HG02884 (cell line): Measurements from ENCODE around the gene POLDIP3.
"Not testable (repeated sequence)": the region's sequence is repeated elsewhere in the genome, so short reads cannot be mapped to it uniquely, and the experiment has no call there.

Experiments used
- ATAC-seq: cut with Tn5 transposase; IDR thresholded peaks from one replicate; pipeline ENCODE4 v1.9.1; 2021; ENCODE audit warnings: mild to moderate bottlenecking, moderate library complexity; ENCODE audit not compliant: unreplicated experiment

Gene POLDIP3

DNA sequence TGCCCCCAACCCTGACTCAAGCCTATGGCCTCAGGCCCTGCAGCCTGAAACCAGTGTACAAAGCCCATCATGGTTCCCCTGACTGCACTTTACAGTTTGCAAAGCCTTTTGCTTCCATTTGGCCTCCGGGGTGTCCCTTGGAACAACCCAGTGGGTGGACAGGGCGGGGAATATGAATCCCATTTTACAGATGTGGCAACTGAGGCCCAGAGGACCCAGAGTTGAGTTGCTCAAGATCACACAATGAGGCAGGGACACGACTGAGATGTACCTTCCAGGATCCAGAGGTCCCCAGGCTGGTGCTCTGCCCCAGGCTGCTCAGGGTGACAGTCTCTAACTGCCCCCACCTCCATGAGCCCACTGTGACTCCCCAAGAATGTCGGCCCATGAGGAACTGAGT lies 5.4 kb upstream of the POLDIP3 start:
- no peak for ATAC-seq

DNA sequence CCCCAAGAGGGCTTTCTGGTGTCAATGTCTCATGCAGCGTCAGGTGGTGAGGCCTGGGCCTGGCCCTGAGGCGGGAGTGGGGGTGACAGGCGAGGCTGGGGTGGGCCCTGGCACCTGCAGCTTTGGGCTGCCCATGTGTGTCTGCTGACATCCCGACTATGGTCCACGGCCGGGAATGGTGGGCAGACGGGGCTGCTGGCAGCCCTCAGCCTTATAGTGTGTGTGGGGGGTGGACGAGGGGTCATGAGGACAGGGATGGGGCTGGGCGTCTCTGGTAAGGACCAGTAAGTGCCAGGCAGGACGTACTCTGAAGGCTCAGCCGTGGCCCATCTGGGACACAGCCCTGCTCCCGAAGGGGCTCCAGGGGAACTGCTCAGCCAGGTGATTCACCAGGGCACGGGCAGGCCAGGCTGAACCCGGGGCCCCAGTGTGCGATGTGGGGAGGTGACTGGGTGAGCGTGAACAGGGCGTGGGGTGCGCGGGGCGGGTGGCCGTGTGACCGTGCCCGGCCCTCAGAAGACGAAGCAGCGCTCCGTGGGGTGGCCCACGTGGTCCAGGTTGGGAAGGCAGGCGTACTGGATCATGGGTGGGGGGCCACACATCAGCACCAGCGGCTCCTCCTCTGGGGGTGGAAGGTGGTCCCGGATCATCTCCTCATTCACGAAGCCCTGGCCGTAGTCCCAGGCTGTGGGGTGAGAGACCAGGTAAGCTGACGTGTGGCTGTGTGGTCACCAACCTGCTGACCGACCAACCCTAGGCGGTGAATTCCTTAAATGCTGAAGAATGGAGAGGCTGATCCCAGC lies 4.8 kb upstream of the POLDIP3 start:
- ATAC-seq: no peak

DNA sequence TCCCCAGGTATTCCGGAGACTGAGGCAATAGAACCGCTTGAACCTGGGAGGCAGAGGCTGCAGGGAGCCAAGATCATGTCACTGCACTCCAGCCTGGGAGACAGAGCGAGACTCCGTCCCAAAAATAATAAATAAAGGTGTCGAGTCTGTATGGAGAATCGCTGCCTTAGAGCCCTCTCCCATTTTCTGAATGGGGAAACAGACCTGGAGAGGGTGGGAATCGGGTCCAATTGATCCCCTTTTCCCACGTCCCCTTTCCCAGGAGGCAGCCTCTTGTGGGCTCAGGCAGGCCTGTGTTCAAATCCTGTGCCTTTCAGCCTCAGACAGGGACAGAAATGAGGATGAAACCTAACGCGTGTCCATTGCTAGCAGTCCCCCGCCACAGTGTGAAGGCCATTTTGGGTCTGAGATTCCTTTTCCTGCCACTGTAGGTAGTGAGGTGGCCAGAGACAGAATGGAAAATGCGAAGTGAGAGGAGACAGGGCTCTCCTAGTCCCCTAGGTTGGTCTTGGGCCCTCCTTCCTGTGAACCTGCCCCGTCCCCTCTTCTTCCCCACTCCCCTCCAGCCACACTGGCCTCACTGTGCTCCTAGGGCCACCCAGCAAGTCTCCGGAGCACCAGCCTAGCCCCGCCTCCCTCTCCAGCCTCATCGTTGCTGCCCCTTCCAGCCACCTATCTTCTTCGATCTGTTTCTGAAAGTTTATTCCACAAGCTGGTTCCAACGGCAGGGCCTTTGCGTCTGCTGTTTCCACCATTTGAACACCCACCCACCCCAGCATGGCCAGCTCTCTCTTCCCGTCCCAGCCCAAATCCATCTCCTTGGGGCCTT lies 2.7 kb upstream of the POLDIP3 start:
- no peak for ATAC-seq

DNA sequence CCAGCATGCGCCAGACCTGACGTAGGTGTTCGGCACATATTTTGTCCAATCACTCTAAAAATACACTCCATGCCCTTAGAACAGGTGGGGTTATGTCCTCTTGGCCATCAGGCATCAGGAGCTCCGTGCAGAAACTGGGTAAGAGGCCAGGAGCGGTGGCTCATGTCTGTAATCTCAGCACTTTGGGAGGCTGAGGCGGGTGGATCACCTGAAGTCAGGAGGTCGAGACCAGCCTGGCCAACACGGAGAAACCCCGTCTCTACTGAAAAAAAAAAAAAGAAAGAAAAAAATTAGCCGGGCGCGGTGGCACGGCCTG lies 1.1 kb upstream of the POLDIP3 start:
- ATAC-seq: not testable (repeated sequence)

DNA sequence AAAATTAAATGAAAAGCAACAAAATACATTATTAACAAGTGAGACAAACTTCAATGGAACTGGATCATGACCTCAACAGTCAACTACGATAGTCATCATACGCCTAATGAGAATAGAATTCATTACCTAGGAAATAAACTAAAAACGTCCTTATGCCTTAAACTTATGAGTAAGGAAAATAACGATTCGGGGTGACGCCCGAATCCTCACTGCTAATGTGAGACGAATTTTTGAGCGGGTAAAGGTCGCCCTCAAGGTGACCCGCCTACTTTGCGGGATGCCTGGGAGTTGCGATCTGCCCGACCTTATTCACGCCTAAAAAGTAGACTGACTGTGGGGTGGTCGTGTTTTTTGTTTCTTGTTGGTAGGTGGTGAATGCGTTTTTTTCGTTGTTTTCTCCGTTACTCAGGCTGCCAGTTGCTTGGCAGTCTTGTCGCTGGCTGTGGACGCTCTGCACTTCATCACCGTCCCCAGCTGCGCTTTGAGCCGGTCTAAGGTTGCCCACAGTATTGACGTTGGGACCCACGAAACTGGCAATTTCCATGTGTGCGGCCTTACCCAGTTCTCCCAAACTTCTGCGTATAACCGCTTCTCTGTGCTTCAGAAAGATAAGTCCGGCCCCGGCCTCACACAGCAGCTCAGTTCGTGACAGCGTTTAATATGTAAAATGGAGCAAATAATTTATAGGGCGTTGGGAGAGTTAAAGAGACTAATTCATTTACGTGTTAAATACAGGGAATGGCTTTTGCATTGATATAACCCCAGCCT lies 593 bp upstream of the POLDIP3 start:
- no peak for ATAC-seq

DNA sequence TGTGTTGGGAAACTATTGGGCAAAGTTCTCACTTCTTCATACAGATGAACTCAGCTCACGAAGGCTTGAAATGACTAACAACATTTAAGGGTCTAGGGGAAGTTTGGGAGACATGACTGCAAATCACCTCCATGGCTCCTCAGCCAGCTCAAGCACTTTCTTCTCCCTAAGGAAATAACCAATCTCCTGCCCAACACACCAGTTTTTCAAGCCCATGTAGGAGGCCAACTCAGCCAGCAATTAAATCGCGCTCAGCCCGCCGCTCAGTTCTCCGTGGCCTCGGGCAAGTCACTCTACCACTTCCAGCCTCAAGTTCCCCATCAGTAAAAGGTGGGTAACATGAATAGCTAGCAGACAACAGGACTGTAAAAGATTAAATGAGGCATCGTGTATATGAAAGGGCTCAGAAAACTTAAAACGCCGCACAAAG lies 796 bp downstream of the POLDIP3 start:
- ATAC-seq: no peak

DNA sequence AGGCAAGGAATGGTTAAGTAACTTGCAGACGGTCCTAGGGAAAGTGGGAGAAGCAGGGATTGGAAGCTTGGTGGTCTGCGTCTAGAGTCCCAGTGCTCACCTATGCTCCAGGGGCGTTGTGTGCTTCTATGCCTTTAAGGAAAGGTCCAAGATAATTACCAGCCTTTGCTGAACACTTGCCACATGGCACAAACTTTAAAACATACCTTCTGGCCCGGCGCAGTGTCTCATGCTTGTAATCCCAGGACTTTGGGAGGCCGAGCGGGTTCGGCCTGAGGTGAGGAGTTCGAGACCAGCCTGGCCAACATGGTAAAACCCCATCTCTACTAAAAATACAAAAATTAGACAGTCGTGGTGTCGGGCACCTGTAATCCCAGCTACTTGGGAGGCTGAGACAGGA lies 2.3 kb downstream of the POLDIP3 start:
- no peak for ATAC-seq

DNA sequence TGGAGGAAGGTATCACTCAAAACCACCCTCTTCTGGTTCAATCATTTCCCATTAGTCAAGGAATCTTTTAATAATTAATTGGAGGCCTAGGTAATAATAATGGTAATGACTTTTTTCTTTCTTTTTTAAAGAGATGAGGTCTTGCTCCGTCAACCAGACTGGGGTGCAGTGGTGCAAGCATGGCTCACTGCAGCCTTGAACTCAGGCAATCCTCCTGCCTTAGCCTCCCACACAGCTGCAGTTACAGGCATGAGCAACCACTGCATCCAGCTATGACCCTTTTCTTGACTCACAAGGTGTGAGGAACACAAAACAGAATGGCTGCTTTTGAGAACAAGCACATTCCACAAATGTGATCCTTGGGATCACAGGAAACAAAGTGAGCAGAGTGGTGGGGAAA lies 3.6 kb downstream of the POLDIP3 start:
- no peak for ATAC-seq

DNA sequence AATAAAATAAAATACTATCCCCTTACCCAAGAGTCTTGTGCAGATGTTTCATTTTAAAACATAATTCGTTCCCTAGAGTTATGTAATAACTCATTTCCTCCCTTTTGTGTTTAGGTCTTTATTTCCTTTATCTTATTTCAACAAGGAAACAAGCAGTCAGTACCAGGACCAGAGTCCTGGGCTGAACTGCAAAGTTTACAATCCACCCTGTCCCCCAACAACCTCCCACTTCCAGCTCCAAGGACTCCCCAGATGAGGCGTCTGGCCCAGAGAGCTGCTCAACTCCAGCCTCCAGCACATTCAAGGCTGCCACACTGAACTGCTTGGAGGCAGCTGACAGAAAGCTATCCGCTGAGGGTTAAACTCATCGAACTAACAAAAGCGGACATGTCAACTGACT lies 4.5 kb downstream of the POLDIP3 start:
- ATAC-seq: no peak

DNA sequence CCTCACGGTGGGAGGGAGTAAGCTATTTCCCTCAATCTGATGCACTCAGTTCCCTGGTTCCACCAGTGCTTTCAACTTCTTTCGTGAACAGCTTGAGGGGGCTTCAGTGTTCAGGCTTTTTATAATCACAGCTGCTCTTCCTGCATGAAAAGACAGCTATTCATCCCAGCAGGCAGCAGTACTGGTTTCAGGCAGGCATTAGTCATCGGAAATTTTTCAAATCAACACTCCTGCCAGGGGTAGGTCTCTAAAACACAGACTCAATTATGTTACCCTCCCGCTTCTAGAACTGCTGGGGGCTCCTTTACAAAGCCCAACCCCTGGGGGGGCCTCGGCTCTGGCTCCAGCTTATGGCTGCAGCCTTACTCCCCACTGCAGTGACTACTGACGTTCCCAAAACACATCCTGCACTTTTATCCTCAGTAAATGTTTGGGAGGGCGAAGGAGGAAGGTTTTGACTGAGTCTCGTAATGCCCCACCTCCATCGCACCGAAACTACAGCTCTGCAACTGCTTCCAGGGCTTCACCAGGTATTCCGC lies 5.8 kb downstream of the POLDIP3 start:
- ATAC-seq: no peak

DNA sequence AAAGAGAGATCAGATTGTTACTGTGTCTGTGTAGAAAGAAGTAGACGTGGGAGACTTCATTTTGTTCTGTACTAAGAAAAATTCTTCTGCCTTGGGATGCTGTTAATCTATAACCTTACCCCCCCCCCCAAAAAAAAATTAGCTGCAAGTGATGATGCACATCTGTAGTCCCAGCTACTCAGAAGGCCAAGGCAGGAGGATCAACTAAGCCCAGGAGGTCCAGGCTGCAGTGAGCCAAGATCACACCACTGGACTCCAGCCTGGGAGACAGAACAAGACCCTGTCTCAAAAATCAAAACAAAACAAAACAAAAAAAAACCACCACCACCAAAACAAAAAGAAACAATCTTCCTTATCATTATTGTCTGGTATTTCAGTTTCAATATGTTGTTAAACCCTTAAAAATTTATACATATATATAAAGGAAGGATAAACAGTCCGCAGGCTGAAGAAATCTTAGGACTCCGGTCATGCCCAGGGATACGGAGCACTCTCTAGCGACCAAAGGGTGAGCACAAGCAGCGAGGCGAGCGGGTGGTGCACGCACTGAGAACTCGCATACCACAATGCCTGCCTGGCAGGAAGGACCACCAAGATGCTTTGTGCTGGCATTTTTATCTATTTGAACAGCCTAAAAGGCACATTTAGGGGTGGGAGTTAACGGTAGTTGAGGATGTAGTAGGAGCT lies 6.4 kb downstream of the POLDIP3 start:
- no peak for ATAC-seq

DNA sequence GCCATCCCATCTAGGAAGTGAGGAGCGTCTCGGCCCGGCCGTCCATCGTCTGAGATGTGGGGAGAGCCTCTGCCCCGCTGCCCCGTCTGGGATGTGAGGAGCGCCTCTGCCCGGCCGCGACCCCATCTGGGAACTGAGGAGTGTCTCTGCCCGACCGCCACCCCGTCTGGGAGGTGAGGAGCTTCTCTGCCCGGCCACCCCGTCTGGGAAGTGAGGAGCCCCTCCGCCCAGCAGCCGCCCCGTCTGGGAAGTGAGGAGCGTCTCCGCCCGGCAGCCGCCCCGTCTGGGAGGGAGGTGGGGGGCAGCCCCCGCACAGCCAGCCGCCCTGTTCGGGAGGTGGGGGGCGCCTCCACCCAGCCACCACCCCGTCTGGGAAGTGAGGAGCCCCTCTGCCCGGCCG lies 7.0 kb downstream of the POLDIP3 start:
- not testable (repeated sequence) for ATAC-seq

DNA sequence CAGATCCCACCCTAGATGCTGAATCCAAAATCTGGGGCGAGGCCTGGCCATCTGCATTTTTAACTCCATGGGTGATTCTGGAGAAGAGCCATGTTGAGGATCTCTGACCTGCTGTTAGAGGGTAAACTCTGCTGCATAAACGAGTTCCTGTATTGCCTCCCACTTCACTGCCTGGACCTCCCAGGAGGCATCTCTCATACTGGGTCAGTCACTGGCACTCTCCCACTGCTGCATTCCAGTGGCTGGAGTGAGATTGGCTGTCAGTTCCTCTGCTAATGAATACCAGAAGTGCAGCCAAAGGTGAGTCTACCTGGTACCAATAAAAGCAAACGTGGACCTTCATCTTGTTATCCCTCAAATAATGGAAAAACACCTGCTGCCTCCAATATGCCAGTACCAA lies 10.3 kb downstream of the POLDIP3 start:
- ATAC-seq: no peak

DNA sequence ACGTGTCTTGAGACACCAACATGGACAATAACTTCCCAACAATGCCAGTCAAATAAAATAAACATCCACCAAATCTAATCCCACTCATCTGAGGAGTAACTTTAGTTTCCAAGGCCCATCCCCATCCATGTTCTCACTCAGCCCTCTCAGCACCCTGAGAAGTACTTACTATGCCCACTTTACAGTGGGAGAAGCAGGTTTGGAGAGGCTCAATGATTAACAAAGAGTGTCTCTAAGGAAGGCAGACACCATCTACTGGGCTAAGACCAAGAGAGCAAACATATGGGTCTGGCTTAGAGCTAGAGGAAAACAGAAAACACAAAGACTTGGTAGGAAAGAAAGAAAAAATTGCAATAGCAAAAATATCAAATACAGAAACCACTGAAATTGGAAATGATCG lies 11.3 kb downstream of the POLDIP3 start:
- no peak for ATAC-seq

DNA sequence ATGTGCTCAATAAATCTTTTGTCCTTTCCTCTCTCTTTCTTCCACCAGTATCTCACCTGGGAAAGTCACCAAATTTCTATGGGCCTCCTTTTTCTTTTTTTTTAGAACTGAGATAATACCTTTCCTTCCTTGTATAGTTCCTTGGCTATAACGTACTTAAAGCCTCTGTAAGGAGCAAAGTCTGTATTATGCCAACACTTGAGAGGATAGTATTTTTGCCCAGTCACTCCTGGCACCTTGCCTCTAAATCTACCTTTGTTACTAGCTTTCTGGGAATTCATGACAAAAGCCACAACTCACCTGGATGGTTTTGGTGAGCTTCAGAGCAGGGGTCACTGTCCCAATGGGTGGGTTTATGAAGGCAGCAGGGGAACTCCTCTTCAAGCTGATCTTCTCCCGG lies 12.2 kb downstream of the POLDIP3 start:
- ATAC-seq: no peak

DNA sequence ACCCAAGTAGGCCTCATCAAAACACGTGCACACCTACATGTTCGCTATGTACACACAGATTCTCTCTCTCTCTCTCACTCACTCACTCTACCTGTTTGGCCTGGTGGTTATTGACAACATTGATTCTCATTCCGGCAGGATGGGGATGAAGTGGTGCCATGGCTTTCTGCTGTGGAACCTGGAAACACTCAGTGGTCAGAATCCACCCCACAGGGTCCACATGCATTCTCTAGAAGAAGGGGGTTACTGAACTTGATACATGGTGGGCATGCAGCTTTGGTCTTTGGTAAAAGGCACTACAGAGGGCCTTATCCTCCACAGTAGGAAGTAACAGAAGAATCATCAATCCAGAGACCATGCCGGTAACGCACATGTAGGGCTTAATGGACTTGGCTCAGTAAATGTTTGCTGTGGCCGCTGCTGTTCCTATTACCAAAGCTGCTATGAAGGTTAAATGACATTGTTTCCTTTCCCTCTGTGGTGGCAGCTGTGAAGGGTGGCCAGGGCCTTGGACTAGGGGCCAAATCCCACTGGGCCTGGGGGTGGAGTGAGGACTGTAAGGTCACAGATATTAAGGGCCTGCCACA lies 12.7 kb downstream of the POLDIP3 start:
- ATAC-seq: no peak

DNA sequence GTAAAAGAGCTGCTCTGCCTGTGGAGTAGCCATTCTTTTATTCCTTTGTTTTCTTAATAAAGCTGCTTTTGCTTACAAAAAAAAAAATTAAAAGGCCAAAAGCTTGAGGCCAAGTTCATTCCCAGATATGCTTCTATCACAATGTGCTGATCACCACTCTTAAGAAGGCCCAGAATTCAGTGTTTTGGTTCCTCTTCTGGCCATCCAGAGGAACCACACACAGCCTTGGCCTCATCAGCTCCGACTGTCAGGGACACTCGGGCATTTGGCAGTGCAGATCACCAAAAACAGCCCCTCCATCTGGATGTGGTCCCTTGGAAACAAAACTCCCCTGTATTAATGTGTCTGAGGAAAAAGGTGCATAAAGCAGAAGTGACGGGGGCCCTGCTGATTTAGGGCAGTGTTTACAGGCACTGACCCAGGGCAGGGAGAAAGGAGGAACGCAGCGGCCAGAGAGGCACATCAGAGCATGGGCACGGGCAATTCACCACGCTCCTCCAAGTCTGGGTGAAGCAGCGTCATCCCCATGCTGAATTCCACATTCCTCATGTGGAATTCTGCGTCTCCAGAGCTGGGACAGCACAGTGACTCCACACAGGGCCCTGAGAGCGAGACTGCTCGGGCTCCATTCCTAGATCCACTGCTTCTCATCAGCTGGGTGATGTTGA lies 17.7 kb downstream of the POLDIP3 start:
- ATAC-seq: no peak

DNA sequence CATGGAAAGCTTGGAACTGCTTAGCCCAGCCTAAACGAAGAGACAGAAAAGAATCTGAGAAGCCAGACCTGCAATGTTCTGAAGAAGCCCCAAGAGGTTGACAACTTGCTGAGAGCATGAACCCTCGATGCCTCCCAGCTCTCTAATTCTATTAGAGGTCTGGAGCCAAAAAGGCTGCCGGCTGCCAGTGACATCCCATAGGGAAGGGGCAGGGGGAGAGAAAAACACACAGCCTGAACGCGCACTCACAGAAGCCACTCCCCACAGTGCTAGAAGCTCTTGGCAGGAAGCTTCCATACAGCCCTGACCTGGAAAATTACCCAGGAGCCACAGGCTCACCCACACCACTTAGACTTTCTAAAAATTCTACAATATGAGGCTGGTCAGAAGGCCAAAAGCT lies 18.3 kb downstream of the POLDIP3 start:
- no peak for ATAC-seq

DNA sequence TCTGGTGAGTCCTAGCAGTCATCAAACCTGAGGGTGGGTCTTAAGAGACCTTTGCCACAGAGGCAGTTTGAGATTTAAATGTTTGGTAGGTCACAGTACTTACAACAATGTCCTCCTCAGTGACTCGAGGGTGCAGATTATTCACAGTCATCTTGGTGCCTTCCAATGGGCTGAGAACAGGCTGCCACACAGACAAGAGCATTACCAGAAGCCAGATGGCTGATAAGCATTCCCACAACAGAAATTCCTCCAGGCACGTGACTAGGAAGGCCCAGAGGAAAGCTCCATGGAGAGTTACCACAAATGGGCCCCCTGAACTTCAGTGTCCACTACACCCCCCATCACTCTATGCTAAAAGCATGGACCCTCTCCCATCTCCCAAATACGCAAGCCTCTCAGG lies 19.2 kb downstream of the POLDIP3 start:
- no peak for ATAC-seq

DNA sequence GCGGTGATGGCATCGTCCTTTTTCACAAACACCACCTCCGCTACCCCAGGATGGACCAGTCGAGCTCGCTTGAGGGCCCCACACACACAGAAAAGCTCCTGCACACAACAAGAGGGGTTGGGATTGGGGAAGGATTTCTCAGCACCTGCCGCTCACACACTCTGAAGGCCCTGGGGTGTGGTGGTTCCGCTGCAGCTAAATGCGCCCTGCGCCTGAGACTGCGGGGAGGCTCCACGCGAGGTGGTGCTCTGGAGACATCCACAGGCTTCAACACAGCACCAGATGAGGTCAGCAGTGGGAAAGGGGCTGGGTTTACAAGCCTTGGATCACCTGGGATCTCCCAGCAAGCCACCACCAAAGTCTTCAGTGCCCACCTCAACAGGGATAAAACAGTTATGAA lies 22.7 kb downstream of the POLDIP3 start:
- ATAC-seq: no peak
